Measurements from ENCODE around the gene PACS2.

GRCh38 chr14:105409364-105409763 is 94.8 kb downstream of the PACS2 start:
- TF ChIP-seq POLR2A (IDR thresholded peaks at IDR 0.05) (no peak), CTCF (IDR thresholded peaks at IDR 0.05) (no peak)
